ENCODE measurements around the gene MUC2. TPM values are rescaled to one million over a fixed set of nuclear protein-coding genes. Genes with fewer than 3 reads are reported as not detected.

Gene MUC2
- total and polyA plus RNA-seq, 9 of the 15 experiments (the other 6 are each of a cell fraction or from before 2014, with no cell fraction given): under 0.01 to 0.18 TPM; not detected in 7

- FAIRE-seq: no peak
- in situ Hi-C loops (cut with MboI): no loop called here
- no peak overlapping the region for H3K9ac ChIP-seq (ENCODE audit: insufficient read depth in 1 of 2, low read depth in 2 of 2, low read length in 2 of 2)
- H3K4me1 ChIP-seq (replicated peaks in 1 of 2; ENCODE audit: control insufficient read depth in 2 of 2, insufficient read depth in 2 of 2, low read length in 2 of 2): peaks cover 0 to 18% of the 10 kb centered on the region in 2 experiments; a peak in 2 of 5 replicates
- H4K20me1 ChIP-seq (replicated peaks; ENCODE audit: control insufficient read depth, insufficient read depth, low read length): no peaks in the 10 kb centered on the region
- ChIA-PET CTCF (ENCODE audit: low intra/inter-chr PET ratio) (no interaction called here), POLR2A (interaction anchor here (0.6 kb wide), 1 partner anchor 207 kb away, joined by 3 read pairs; no protein-coding TSS in a partner anchor)
- H3K9me3 ChIP-seq (replicated peaks; ENCODE audit: control insufficient read depth, insufficient read depth, low read depth, low read length): no peaks in the 10 kb centered on the region; the same call in 1 of the 2 replicates
- intact Hi-C loops (cut with micrococcal nuclease): no loop called here
- peaks cover 0 to 8% of the 10 kb centered on the region in 2 experiments; a peak in 1 of 5 replicates for H3K27me3 ChIP-seq (ENCODE audit: control insufficient read depth in 2 of 2, insufficient read depth in 2 of 2, low read length in 2 of 2)
- H3K27ac ChIP-seq (ENCODE audit: extremely low read depth, low read depth, low read length): no peak overlapping the region
- BruUV-seq (replicated peaks): no TSS peak
- H3K36me3 ChIP-seq (ENCODE audit: control insufficient read depth, insufficient read depth, low read length): no peaks in the 10 kb centered on the region
- no peak overlapping the region for H3K4me2 ChIP-seq (ENCODE audit: insufficient read depth, low read length)
- 6% methylated on average over 2 of the region's 7 CpGs for WGBS (ENCODE audit: insufficient coverage, low coverage, missing lambda C conversion rate)
- DNase-seq (ENCODE audit: extremely low read depth in 1 of 4, low spot score in 3 of 4): no peak
- H2AFZ ChIP-seq (ENCODE audit: low read depth, low read length): no peak overlapping the region
- no peaks in the 10 kb centered on the region for H3K9me1 ChIP-seq (ENCODE audit: control insufficient read depth, insufficient read depth, low read length)
- H3K4me3 ChIP-seq: no peak overlapping the region
- no peak for ATAC-seq
- H3K79me2 ChIP-seq (ENCODE audit: control insufficient read depth, insufficient read depth, low read length): no peaks in the 10 kb centered on the region
- no peak for TF ChIP-seq ZBTB1 (CRISPR knock-in tag; IDR thresholded peaks at IDR 0.05; ENCODE audit: borderline replicate concordance, low read depth)
- no peak for TF ChIP-seq MTF1 (CRISPR knock-in tag; IDR thresholded peaks at IDR 0.05; ENCODE audit: borderline replicate concordance)
- no peak for TF ChIP-seq E2F1 (CRISPR knock-in tag; IDR thresholded peaks at IDR 0.05)
- TF ChIP-seq E4F1 (CRISPR knock-in tag; IDR thresholded peaks at IDR 0.05; ENCODE audit: borderline replicate concordance): no peak
- no peak for TF ChIP-seq PML (IDR thresholded peaks at IDR 0.05; ENCODE audit: low read length)
- TF ChIP-seq MEIS2 (IDR thresholded peaks at IDR 0.05; ENCODE audit: partially characterized antibody): no peak
- TF ChIP-seq, protein P1, sequence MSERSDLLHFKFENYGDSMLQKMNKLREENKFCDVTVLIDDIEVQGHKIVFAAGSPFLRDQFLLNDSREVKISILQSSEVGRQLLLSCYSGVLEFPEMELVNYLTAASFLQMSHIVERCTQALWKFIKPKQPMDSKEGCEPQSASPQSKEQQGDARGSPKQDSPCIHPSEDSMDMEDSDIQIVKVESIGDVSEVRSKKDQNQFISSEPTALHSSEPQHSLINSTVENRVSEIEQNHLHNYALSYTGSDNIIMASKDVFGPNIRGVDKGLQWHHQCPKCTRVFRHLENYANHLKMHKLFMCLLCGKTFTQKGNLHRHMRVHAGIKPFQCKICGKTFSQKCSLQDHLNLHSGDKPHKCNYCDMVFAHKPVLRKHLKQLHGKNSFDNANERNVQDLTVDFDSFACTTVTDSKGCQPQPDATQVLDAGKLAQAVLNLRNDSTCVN (CRISPR knock-in tag; IDR thresholded peaks at IDR 0.05): no peak
- TF ChIP-seq, protein P2, sequence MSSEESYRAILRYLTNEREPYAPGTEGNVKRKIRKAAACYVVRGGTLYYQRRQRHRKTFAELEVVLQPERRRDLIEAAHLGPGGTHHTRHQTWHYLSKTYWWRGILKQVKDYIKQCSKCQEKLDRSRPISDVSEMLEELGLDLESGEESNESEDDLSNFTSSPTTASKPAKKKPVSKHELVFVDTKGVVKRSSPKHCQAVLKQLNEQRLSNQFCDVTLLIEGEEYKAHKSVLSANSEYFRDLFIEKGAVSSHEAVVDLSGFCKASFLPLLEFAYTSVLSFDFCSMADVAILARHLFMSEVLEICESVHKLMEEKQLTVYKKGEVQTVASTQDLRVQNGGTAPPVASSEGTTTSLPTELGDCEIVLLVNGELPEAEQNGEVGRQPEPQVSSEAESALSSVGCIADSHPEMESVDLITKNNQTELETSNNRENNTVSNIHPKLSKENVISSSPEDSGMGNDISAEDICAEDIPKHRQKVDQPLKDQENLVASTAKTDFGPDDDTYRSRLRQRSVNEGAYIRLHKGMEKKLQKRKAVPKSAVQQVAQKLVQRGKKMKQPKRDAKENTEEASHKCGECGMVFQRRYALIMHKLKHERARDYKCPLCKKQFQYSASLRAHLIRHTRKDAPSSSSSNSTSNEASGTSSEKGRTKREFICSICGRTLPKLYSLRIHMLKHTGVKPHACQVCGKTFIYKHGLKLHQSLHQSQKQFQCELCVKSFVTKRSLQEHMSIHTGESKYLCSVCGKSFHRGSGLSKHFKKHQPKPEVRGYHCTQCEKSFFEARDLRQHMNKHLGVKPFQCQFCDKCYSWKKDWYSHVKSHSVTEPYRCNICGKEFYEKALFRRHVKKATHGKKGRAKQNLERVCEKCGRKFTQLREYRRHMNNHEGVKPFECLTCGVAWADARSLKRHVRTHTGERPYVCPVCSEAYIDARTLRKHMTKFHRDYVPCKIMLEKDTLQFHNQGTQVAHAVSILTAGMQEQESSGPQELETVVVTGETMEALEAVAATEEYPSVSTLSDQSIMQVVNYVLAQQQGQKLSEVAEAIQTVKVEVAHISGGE (CRISPR knock-in tag; IDR thresholded peaks at IDR 0.05): no peak
- TF ChIP-seq MYC (IDR thresholded peaks at IDR 0.05; ENCODE audit: low read depth, low read length): no peak
- no peak for TF ChIP-seq MYC (CRISPR knock-in tag; IDR thresholded peaks at IDR 0.05; ENCODE audit: borderline replicate concordance, low read depth)
- no peak for TF ChIP-seq KLF13 (tag; IDR thresholded peaks at IDR 0.05; ENCODE audit: borderline replicate concordance, low read depth)
- no peak for TF ChIP-seq TRIM24 (IDR thresholded peaks at IDR 0.05)
- TF ChIP-seq PHF20 (IDR thresholded peaks at IDR 0.05; ENCODE audit: partially characterized antibody): no peak
These were observed 18.2 kb downstream of the MUC2 start for GRCh38 chr11:1092919-1093318.
